Lower lobe of right lung (tissue), 2 donors: ENCODE measurements around the gene ASTN1. TPM values are rescaled to one million over a fixed set of nuclear protein-coding genes. Genes with fewer than 3 reads are reported as not detected.

Source experiments
- ATAC-seq, 2 donors: fragments of 200-7000 bp; cut with Tn5 transposase; one replicate each; pipeline ENCODE4 v1.9.1; 2020 to 2022; ENCODE audit warnings: mild to moderate bottlenecking in 2 of 2, moderate library complexity in 2 of 2
- DNase-seq: peaks from one replicate; pipeline ENCODE4 v3.0.0-alpha.2; 2020
- H3K27ac ChIP-seq: fragments of 200-600 bp; one replicate; pipeline ENCODE4 v1.8.0; 2022
- H3K27me3 ChIP-seq: fragments of 200-600 bp; one replicate; pipeline ENCODE4 v1.8.0; 2022; ENCODE audit warnings: low read depth
- H3K36me3 ChIP-seq: fragments of 200-600 bp; one replicate; pipeline ENCODE4 v1.8.0; 2022; ENCODE audit warnings: mild to moderate bottlenecking
- H3K4me1 ChIP-seq: fragments of 200-600 bp; one replicate; pipeline ENCODE4 v1.8.0; 2022
- H3K4me3 ChIP-seq: fragments of 200-600 bp; one replicate; pipeline ENCODE4 v1.8.0; 2022; ENCODE audit warnings: mild to moderate bottlenecking
- H3K9me3 ChIP-seq: fragments of 200-600 bp; one replicate; pipeline ENCODE4 v1.8.0; 2022
- intact Hi-C: fragments of 100-400 bp; cut with DNase I; formaldehyde crosslinking; loops from one replicate; pipeline ENCODE4 v1.11.0; 2022
- total RNA-seq: library from RNA; stranded (reverse); fragmentation: NEBNext Ultra II Directional; extraction: Animal tissue kit (Norgen Biotek cat#: 25700); gene quantifications from one replicate; pipeline ENCODE4 v1.2.1, GENCODE V29; 2021
- TF ChIP-seq, protein P1 (sequence below): fragments of 200-600 bp; IDR thresholded peaks from one replicate; pipeline ENCODE4 v1.8.0; 2022; ENCODE audit warnings: antibody characterized with exemption, mild to moderate bottlenecking
- donor health status: DM: no; HTN: yes; CAD: no; lungs with severe emphysema.

The ASTN1 gene
- total RNA-seq, 1 donor from 2014 or later: 0.41 TPM

DNA sequence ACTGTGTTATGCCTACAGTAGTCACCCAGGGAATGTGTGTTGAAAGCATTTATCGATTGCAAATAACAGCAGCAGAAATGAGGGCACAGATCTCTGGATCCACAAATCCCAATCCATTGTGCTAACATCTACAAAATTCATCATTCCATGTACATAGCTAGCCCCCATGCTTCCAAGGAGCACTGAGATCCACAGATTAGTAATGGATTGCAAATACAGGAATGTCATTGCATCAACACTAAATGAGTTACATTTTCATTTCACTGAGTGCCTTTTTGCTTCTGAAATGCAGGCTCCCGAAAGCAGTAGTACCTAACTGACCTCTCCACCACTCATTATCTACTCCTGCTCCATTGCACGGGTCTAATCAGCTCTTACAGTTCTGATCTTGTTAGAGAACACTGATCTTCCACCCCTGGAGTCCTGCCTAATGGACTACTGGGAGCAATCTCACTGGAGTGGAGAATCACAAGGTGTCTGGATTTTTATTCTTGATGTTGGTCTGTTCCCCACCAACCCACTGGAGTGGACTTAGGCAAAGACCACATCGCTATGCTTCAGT lies 30.5 kb downstream of the ASTN1 start:
- TF ChIP-seq, protein P1, sequence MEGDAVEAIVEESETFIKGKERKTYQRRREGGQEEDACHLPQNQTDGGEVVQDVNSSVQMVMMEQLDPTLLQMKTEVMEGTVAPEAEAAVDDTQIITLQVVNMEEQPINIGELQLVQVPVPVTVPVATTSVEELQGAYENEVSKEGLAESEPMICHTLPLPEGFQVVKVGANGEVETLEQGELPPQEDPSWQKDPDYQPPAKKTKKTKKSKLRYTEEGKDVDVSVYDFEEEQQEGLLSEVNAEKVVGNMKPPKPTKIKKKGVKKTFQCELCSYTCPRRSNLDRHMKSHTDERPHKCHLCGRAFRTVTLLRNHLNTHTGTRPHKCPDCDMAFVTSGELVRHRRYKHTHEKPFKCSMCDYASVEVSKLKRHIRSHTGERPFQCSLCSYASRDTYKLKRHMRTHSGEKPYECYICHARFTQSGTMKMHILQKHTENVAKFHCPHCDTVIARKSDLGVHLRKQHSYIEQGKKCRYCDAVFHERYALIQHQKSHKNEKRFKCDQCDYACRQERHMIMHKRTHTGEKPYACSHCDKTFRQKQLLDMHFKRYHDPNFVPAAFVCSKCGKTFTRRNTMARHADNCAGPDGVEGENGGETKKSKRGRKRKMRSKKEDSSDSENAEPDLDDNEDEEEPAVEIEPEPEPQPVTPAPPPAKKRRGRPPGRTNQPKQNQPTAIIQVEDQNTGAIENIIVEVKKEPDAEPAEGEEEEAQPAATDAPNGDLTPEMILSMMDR: no peak
- Histone ChIP-seq H3K27me3 (no peaks in the 10 kb centered on the region), H3K4me1 (no peaks in the 10 kb centered on the region), H3K36me3 (no peaks in the 10 kb centered on the region), H3K4me3 (no peak overlapping the region), H3K9me3 (no peaks in the 10 kb centered on the region), H3K27ac (no peak overlapping the region)
- DNase-seq: no peak
- intact Hi-C loops: no loop called here
- ATAC-seq: no peak

DNA sequence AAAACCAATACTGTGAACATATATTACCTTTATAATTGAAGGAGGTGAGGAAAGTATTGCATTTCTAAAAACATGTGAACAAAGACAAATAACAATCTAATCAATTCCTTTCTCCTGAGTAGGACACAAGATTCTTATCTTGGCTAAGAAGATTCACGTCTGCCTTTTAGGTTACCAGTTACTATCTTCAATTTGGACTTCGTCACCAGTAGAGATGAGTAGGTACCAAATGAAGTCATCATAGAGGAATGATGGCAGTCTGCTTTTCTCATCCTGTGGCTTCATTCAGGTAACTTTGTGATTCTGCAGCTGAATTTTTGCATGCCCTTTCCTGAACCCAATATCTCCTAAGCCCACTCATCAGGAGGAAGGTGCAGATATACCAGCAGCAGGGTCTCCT lies 32.4 kb downstream of the ASTN1 start:
- Histone ChIP-seq H3K36me3 (no peaks in the 10 kb centered on the region), H3K27ac (no peak overlapping the region), H3K4me1 (no peaks in the 10 kb centered on the region), H3K27me3 (no peaks in the 10 kb centered on the region), H3K9me3 (no peaks in the 10 kb centered on the region), H3K4me3 (no peak overlapping the region)
- ATAC-seq (no peak), DNase-seq (no peak)
- TF ChIP-seq, protein P1: no peak
- intact Hi-C loops: no loop called here

DNA sequence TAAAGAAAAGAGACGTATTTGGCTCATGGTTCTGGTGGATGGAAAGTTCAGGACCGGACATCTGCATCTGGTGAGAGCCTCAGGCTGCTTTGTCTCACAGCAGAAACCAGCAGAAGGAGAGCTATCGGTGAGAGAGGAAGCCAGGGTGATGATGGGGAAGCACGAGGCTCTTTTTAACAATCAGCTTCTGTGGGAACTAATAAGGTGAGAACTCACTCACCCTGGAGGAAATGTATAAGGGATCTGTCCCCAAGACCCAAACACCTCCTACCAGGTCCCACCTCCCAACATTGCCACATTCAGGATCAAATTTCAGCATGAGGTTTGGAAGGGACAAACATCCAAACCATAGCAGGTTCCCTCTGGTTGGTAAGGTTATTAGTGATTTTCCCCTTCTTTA lies 32.8 kb downstream of the ASTN1 start:
- H3K27me3 ChIP-seq: no peaks in the 10 kb centered on the region
- H3K9me3 ChIP-seq: no peaks in the 10 kb centered on the region
- ATAC-seq (no peak), DNase-seq (no peak)
- H3K4me3 ChIP-seq: no peak overlapping the region
- TF ChIP-seq, protein P1: no peak
- no peaks in the 10 kb centered on the region for H3K4me1 ChIP-seq
- no peak overlapping the region for H3K27ac ChIP-seq
- intact Hi-C loops: no loop called here
- no peaks in the 10 kb centered on the region for H3K36me3 ChIP-seq

DNA sequence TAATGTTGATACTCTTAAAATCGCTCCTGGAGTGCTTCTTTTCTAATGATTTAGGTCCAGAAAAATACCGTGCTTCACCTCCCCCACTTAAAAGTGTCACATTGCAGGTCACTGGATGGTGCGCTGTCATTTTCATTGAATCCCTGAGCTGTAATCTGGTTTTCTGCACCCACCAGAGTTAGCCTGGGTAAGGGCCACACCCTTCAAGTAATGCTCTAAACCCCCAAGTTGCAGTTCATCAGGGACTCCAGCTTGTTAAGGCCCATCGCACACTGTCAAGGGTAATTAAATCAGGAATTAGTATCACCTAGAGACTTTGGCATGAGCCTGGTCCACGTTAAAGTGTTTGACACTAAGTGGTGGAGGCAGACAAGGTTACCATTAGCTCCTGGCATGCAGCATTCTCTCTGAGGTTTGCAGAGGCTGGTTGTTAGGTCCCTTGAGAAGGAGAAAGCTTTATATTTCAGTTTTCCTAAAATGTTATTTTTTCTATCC lies 34.0 kb downstream of the ASTN1 start:
- intact Hi-C loops: no loop called here
- H3K27ac ChIP-seq: no peak overlapping the region
- DNase-seq (no peak), ATAC-seq (no peak)
- no peaks in the 10 kb centered on the region for H3K9me3 ChIP-seq
- H3K4me3 ChIP-seq: no peak overlapping the region
- no peaks in the 10 kb centered on the region for H3K27me3 ChIP-seq
- H3K4me1 ChIP-seq: no peaks in the 10 kb centered on the region
- H3K36me3 ChIP-seq: no peaks in the 10 kb centered on the region
- TF ChIP-seq, protein P1: no peak

DNA sequence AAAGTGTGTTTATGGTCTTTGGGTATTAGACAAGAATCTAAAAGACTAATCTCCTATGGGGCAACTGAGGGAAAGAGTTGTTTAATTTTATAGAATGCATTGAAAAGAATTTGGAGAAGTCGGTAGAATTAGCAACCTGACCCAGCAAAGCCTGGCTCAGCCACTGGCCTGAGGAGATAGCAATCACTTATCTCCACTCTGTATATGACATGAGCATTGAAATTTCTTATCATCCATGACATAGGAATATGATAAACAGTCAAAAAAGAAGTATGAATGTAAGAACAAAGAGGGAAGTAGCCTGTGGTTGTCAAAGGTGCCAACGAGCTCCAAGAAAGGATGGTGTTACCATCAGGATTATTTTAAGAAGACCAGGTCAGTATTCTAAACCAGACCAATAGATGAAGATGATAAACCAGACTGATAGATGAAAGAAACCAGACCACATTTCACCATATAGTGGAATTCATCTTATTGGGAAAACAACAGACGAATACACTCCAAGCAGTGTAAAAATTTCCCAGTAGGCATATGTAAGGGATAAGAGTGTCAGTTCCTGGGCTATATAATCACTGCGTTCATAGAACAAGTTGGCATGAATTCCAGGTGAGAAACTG lies 35.7 kb downstream of the ASTN1 start:
- TF ChIP-seq, protein P1: no peak
- ATAC-seq: no peak
- Histone ChIP-seq H3K27me3 (no peaks in the 10 kb centered on the region), H3K4me1 (no peaks in the 10 kb centered on the region), H3K36me3 (no peaks in the 10 kb centered on the region), H3K4me3 (no peak overlapping the region), H3K9me3 (no peaks in the 10 kb centered on the region), H3K27ac (no peak overlapping the region)
- intact Hi-C loops: no loop called here
- DNase-seq: no peak
